Glutamatergic neuron (in vitro differentiated cells): Measurements from ENCODE around the gene CTXND2. TPM values are rescaled to one million over a fixed set of nuclear protein-coding genes. Genes with fewer than 3 reads are reported as not detected.
"Not testable (repeated sequence)": the region's sequence is repeated elsewhere in the genome, so short reads cannot be mapped to it uniquely, and the experiment has no call there.

Experiments used
- DNase-seq: peaks from one replicate; pipeline ENCODE4 v3.0.0; 2022
- H3K27ac Mint-ChIP-seq: one replicate; pipeline ENCODE4 v1.8.0; 2020; ENCODE audit warnings: mild to moderate bottlenecking, mixed read lengths, inconsistent platforms; ENCODE audit not compliant: unreplicated experiment
- H3K27me3 Mint-ChIP-seq: one replicate; pipeline ENCODE4 v1.8.0; 2020; ENCODE audit warnings: mild to moderate bottlenecking, moderate library complexity, mixed read lengths, inconsistent platforms; ENCODE audit not compliant: unreplicated experiment
- H3K36me3 Mint-ChIP-seq: one replicate; pipeline ENCODE4 v1.8.0; 2020; ENCODE audit warnings: mild to moderate bottlenecking, mixed read lengths, inconsistent platforms; ENCODE audit not compliant: unreplicated experiment
- H3K4me1 Mint-ChIP-seq: one replicate; pipeline ENCODE4 v1.8.0; 2020; ENCODE audit warnings: mild to moderate bottlenecking, low read depth, mixed read lengths, inconsistent platforms; ENCODE audit not compliant: unreplicated experiment
- H3K4me3 Mint-ChIP-seq: one replicate; pipeline ENCODE4 v1.8.0; 2020; ENCODE audit warnings: mild to moderate bottlenecking, mixed read lengths, inconsistent platforms; ENCODE audit not compliant: unreplicated experiment
- H3K9me3 Mint-ChIP-seq: one replicate; pipeline ENCODE4 v1.8.0; 2020; ENCODE audit warnings: mild to moderate bottlenecking, moderate library complexity, mixed read lengths, inconsistent platforms; ENCODE audit not compliant: unreplicated experiment
- CTCF ChIP-seq: fragments of 200-600 bp; sonication (generic); IDR thresholded peaks from one replicate; pipeline ENCODE4 v1.5.0; 2021; ENCODE audit not compliant: partially characterized antibody, unreplicated experiment
- total RNA-seq: library from RNA; stranded (reverse); fragmentation: NEBNext Ultra II Directional; extraction: Animal tissue kit (Norgen Biotek cat#: 25700); gene quantifications from one replicate; pipeline ENCODE4 v1.2.1, GENCODE V29; 2021; ENCODE audit not compliant: unreplicated experiment

CTXND2 gene
- total RNA-seq, 1 donor from 2014 or later, result not detected

GRCh38 chr1:150928286-150928685 is 41.4 kb downstream of the CTXND2 start:
- no peak for TF ChIP-seq CTCF
- no peak for DNase-seq
- Mint-ChIP-seq H3K9me3 (peaks cover 3% of the 10 kb centered on the region), H3K36me3 (peaks cover 5% of the 10 kb centered on the region), H3K4me1 (no peaks in the 10 kb centered on the region), H3K27me3 (peaks cover 4% of the 10 kb centered on the region), H3K27ac (no peak overlapping the region), H3K4me3 (no peak overlapping the region)

GRCh38 chr1:150928775-150929174 is 41.8 kb downstream of the CTXND2 start:
- not testable (repeated sequence) for H3K4me3 Mint-ChIP-seq, H3K9me3 Mint-ChIP-seq, H3K27me3 Mint-ChIP-seq, H3K36me3 Mint-ChIP-seq, DNase-seq, H3K4me1 Mint-ChIP-seq, H3K27ac Mint-ChIP-seq

- H3K27ac Mint-ChIP-seq, result no peak overlapping the region
- H3K4me3 Mint-ChIP-seq, result no peak overlapping the region
- H3K27me3 Mint-ChIP-seq, result no peaks in the 10 kb centered on the region
- no peaks in the 10 kb centered on the region for H3K4me1 Mint-ChIP-seq
- DNase-seq, result no peak
- TF ChIP-seq CTCF, result no peak
- H3K9me3 Mint-ChIP-seq, result peaks cover 2% of the 10 kb centered on the region
- H3K36me3 Mint-ChIP-seq, result peaks cover 8% of the 10 kb centered on the region
These were observed 44.8 kb downstream of the CTXND2 start for GRCh38 chr1:150931773-150932172.

- no peaks in the 10 kb centered on the region for H3K9me3 Mint-ChIP-seq
- DNase-seq, result no peak
- H3K4me3 Mint-ChIP-seq, result no peak overlapping the region
- no peak for TF ChIP-seq CTCF
- no peaks in the 10 kb centered on the region for H3K4me1 Mint-ChIP-seq
- peaks cover 5% of the 10 kb centered on the region for H3K36me3 Mint-ChIP-seq
- H3K27ac Mint-ChIP-seq, result no peak overlapping the region
- no peaks in the 10 kb centered on the region for H3K27me3 Mint-ChIP-seq
These were observed 57.9 kb downstream of the CTXND2 start for GRCh38 chr1:150944856-150945255.

GRCh38 chr1:150954708-150955107 is 67.8 kb downstream of the CTXND2 start:
- no peaks in the 10 kb centered on the region for H3K27me3 Mint-ChIP-seq
- no peaks in the 10 kb centered on the region for H3K4me1 Mint-ChIP-seq
- no peaks in the 10 kb centered on the region for H3K9me3 Mint-ChIP-seq
- no peak for TF ChIP-seq CTCF
- no peak overlapping the region for H3K4me3 Mint-ChIP-seq
- DNase-seq, result no peak
- no peak overlapping the region for H3K27ac Mint-ChIP-seq
- H3K36me3 Mint-ChIP-seq, result peaks cover 5% of the 10 kb centered on the region

- no peak for TF ChIP-seq CTCF
- DNase-seq, result no peak
- no peaks in the 10 kb centered on the region for H3K4me1 Mint-ChIP-seq
- H3K4me3 Mint-ChIP-seq, result no peak overlapping the region
- no peaks in the 10 kb centered on the region for H3K27me3 Mint-ChIP-seq
- H3K9me3 Mint-ChIP-seq, result no peaks in the 10 kb centered on the region
- peaks cover 5% of the 10 kb centered on the region for H3K36me3 Mint-ChIP-seq
- H3K27ac Mint-ChIP-seq, result no peak overlapping the region
These were observed 68.3 kb downstream of the CTXND2 start for GRCh38 chr1:150955280-150955679.
